Kidney (tissue), 14 donors: ENCODE results near the gene BABAM2. TPM values are rescaled to one million over a fixed set of nuclear protein-coding genes. Genes with fewer than 3 reads are reported as not detected.

ENCODE experiments used
- DNase-seq, 5 donors: peaks; one replicate each; pipeline ENCODE4 v3.0.0-alpha.2; 2013 to 2020
- FAIRE-seq: peaks from 2 replicates; lab custom pipeline; 2012; peaks lifted over from hg19 to GRCh38; lab: Jason Lieb, UNC
- H3K27ac ChIP-seq, 2 donors: one replicate each; pipeline ENCODE4 v1.7.0; 2013; ENCODE audit warnings: low read depth in 2 of 2, low read length in 2 of 2, inconsistent platforms in 1 of 2
- H3K27me3 ChIP-seq: one replicate; pipeline ENCODE4 v1.7.1; 2013; ENCODE audit warnings: low read length, inconsistent platforms; ENCODE audit not compliant: control insufficient read depth, insufficient read depth
- H3K36me3 ChIP-seq, 3 donors: one replicate each; pipeline versions ENCODE4 v1.7.0 to v1.7.1; 2013; ENCODE audit warnings: low read length in 3 of 3, control low read depth in 1 of 3, inconsistent platforms in 1 of 3; ENCODE audit not compliant: insufficient read depth in 3 of 3, control insufficient read depth in 2 of 3
- H3K4me1 ChIP-seq, 3 donors: one replicate each; pipeline versions ENCODE4 v1.7.0 to v1.7.1; 2013; ENCODE audit warnings: low read length in 3 of 3, inconsistent platforms in 1 of 3, low read depth in 1 of 3; ENCODE audit not compliant: control insufficient read depth in 2 of 3, insufficient read depth in 2 of 3
- H3K4me3 ChIP-seq, 3 donors: one replicate each; pipeline versions ENCODE4 v1.7.0 to v1.8.1; 2013; ENCODE audit warnings: low read length in 3 of 3, control low read depth in 1 of 3, inconsistent platforms in 1 of 3
- H3K9ac ChIP-seq, 3 donors: one replicate each; pipeline versions ENCODE4 v1.7.0 to v1.7.1; 2013; ENCODE audit warnings: low read length in 3 of 3, control low read depth in 1 of 3, inconsistent platforms in 1 of 3
- H3K9me3 ChIP-seq, 3 donors: one replicate each; pipeline versions ENCODE4 v1.7.0 to v1.7.1; 2013; ENCODE audit warnings: low read length in 3 of 3, control low read depth in 1 of 3, inconsistent platforms in 1 of 3; ENCODE audit not compliant: control insufficient read depth in 2 of 3, insufficient read depth in 1 of 3
- CTCF ChIP-seq: IDR thresholded peaks from 3 replicates; pipeline ENCODE4 v1.5.1; 2012; ENCODE audit warnings: mild to moderate bottlenecking, moderate library complexity, borderline replicate concordance; ENCODE audit not compliant: insufficient read depth; ENCODE audit errors: extremely low read depth
- intact Hi-C: fragments of 100-400 bp; cut with DNase I; formaldehyde crosslinking; loops from one replicate; pipeline ENCODE4 v1.11.1; 2022
- polyA plus RNA-seq: library from polyadenylated mRNA; stranded (reverse); fragments of 350-450 nt; fragmentation: Illumina TruSeq; extraction: RNeasy Lipid Tissue Mini Kit (QIAGEN cat#74804); gene quantifications from one replicate; pipeline ENCODE4 v1.2.3, GENCODE V29; 2014; ENCODE audit warnings: low read depth, low replicate concordance; ENCODE audit not compliant: insufficient read depth
- total RNA-seq: library from RNA; stranded (reverse); fragmentation: NEBNext Ultra II Directional; extraction: Animal tissue kit (Norgen Biotek cat#: 25700); gene quantifications from one replicate; pipeline ENCODE4 v1.2.1, GENCODE V29; 2021
- donor health status: control.
- donor health status: control.
- donor health status: control.
- donor health status: control.
- donor health status: control.
- donor health status: DM: yes; HTN: yes; CAD: no.
- donor health status: Normal renal cell carcinoma (clear cell type).

Gene BABAM2
- total and polyA plus RNA-seq, 2 donors from 2014 or later: 68.4 to 74.1 TPM

- DNase-seq (no peak), FAIRE-seq (no peak)
- no peak for TF ChIP-seq CTCF
- Histone ChIP-seq H3K27ac (no peak overlapping the region), H3K9me3 (no peaks in the 10 kb centered on the region), H3K27me3 (no peaks in the 10 kb centered on the region), H3K4me3 (no peak overlapping the region), H3K36me3 (no peaks in the 10 kb centered on the region), H3K9ac (no peak overlapping the region), H3K4me1 (peaks cover 0 to 6% (median 5%) of the 10 kb centered on the region in 3 donors)
- intact Hi-C loops: no loop called here
Measured at GRCh38 chr2:28226558-28226957, 336.0 kb downstream of the BABAM2 start.

GRCh38 chr2:28227498-28227897, 337.0 kb downstream of the BABAM2 start:
- Histone ChIP-seq H3K4me1 (peaks cover 0 to 11% (median 6%) of the 10 kb centered on the region in 3 donors), H3K27me3 (no peaks in the 10 kb centered on the region), H3K36me3 (no peaks in the 10 kb centered on the region), H3K9ac (no peak overlapping the region), H3K4me3 (no peak overlapping the region), H3K27ac (no peak overlapping the region), H3K9me3 (no peaks in the 10 kb centered on the region)
- DNase-seq: no peak
- intact Hi-C loops: no loop called here
- no peak for TF ChIP-seq CTCF
- FAIRE-seq: no peak

- Histone ChIP-seq H3K27me3 (no peaks in the 10 kb centered on the region), H3K27ac (no peak overlapping the region), H3K9me3 (no peaks in the 10 kb centered on the region), H3K4me1 (peaks cover 0 to 13% (median 13%) of the 10 kb centered on the region in 3 donors), H3K36me3 (no peaks in the 10 kb centered on the region), H3K9ac (no peak overlapping the region), H3K4me3 (no peak overlapping the region)
- intact Hi-C loops: no loop called here
- DNase-seq (no peak), FAIRE-seq (no peak)
- TF ChIP-seq CTCF: no peak
Measured at GRCh38 chr2:28228434-28228995, 338.0 kb downstream of the BABAM2 start.
